Natural killer cell treated with Interleukin-12 subunit alpha and Interleukin-12 subunit beta and Interleukin-15 and Interleukin-18, amount 100 ng/mL, for 72 hours (primary cell): ENCODE results near the gene CKLF. TPM values are rescaled to one million over a fixed set of nuclear protein-coding genes. Genes with fewer than 3 reads are reported as not detected.

ENCODE experiments used
- ATAC-seq, 2 donors: fragments of 150-1000 bp; cut with Tn5 transposase in 1 of 2; sonication (Bioruptor Pico), chemical (Tn5 transposase) in 1 of 2; 2 replicates each; pipeline ENCODE4 v1.10.0; 2021
- DNase-seq: peaks from one replicate; pipeline ENCODE4 v3.0.0; 2022; ENCODE audit warnings: low spot score
- H3K27ac Mint-ChIP-seq, 2 donors: 1 replicate in 1 of 2; 2 replicates in 1 of 2; pipeline ENCODE4 v1.8.0; 2022; ENCODE audit warnings: mixed read lengths in 2 of 2, mild to moderate bottlenecking in 1 of 2, moderate library complexity in 1 of 2
- H3K27me3 Mint-ChIP-seq, 2 donors: 1 replicate in 1 of 2; 2 replicates in 1 of 2; pipeline ENCODE4 v1.8.0; 2022; ENCODE audit warnings: mixed read lengths in 2 of 2
- H3K36me3 Mint-ChIP-seq: one replicate; pipeline ENCODE4 v1.8.0; 2022; ENCODE audit warnings: mixed read lengths
- H3K4me1 Mint-ChIP-seq, 2 donors: 1 replicate in 1 of 2; 2 replicates in 1 of 2; pipeline ENCODE4 v1.8.0; 2022; ENCODE audit warnings: low read depth in 2 of 2, mixed read lengths in 2 of 2, mild to moderate bottlenecking in 1 of 2
- H3K4me3 Mint-ChIP-seq: one replicate; pipeline ENCODE4 v1.8.0; 2022; ENCODE audit warnings: mixed read lengths
- H3K9me3 Mint-ChIP-seq: 2 replicates; pipeline ENCODE4 v1.8.0; 2022; ENCODE audit warnings: mixed read lengths
- total RNA-seq, 2 donors: library from RNA; stranded (reverse); gene quantifications; one replicate each; pipeline ENCODE4 v1.2.3, GENCODE V29; 2022

Gene CKLF
- total RNA-seq, 2 donors from 2014 or later, result 71.2 to 78.6 TPM

- no peak overlapping the region for H3K4me3 Mint-ChIP-seq
- H3K27ac Mint-ChIP-seq, result no peak overlapping the region
- no peaks in the 10 kb centered on the region for H3K36me3 Mint-ChIP-seq
- H3K4me1 Mint-ChIP-seq, result peaks cover 11 to 19% of the 10 kb centered on the region in 2 donors
- DNase-seq (no peak), ATAC-seq (no peak)
- H3K9me3 Mint-ChIP-seq, result no peaks in the 10 kb centered on the region
- H3K27me3 Mint-ChIP-seq, result no peaks in the 10 kb centered on the region
Measured at GRCh38 chr16:66542396-66542795, 10.0 kb upstream of the CKLF start.

DNA sequence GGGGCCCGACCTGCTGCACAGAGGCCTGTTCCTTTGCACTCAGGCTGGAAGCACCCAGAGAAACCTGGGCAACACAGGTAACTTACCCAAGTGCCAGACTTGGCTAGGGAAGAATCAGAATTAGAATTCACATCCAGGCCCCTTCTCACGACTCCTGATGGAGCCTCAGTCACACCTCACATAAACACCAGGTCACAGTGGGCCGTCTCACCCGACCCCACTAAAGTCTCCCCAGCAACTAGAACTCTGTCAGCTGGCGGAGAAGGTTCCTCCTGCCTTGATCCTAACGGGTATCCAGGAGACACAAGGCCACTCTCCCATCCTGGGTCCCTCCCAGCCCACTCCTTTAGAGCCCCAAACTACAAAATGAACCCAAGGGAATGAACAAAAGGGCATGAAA, 8.8 kb upstream of the CKLF start:
- Mint-ChIP-seq H3K36me3 (no peaks in the 10 kb centered on the region), H3K27me3 (no peaks in the 10 kb centered on the region), H3K4me1 (peaks cover 20 to 27% of the 10 kb centered on the region in 2 donors), H3K9me3 (no peaks in the 10 kb centered on the region), H3K27ac (peak overlapping the region in 1 of 2 donors; percentile 70), H3K4me3 (no peak overlapping the region)
- ATAC-seq (no peak), DNase-seq (no peak)

- Mint-ChIP-seq H3K4me3 (no peak overlapping the region), H3K27ac (peak overlapping the region in 1 of 2 donors; percentile 70), H3K27me3 (no peaks in the 10 kb centered on the region), H3K36me3 (no peaks in the 10 kb centered on the region), H3K9me3 (no peaks in the 10 kb centered on the region), H3K4me1 (peaks cover 26 to 30% of the 10 kb centered on the region in 2 donors)
- ATAC-seq (no peak), DNase-seq (no peak)
Measured at GRCh38 chr16:66544016-66544757, 8.2 kb upstream of the CKLF start.

DNA sequence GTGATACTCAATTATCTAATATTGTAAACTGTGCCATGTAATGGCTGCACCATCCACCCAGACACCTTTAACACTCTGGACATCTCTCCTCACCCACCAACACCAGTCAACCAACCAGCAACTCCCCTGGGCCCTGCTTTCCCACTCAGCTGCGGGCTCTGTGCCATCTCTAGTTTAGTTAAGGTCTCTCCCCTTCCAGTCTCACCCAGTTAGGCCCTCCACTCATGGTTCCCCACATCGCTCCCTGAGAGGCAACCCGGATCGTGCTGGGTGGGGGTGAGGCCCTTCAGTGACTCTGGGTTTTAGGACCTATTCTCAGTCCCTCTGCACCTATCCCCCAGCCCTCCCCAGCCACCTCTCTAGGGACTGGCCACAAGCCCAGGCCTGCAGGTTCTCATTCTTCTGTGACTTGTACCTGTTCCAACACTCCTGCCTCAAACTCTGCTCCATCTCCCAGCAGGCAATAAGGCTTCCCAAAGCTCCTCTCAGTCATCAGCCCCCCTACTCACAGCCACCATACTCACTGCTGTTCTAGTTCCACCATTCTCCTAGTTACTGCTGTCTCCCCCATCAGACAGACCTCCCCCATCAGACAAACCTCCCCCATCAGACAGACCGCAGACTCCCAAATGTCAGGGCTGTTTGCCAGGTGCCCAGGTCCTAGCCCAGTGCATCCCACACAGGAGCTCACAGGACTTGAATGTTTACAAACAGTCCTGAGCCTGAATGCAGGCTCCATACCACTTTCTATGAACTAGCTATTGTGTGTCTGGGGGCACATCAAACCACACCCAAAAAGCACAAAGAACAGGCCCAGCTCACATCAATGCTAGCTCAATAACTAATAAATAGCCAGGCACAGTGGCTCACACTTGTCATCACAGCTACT, 5.0 kb upstream of the CKLF start:
- Mint-ChIP-seq H3K4me3 (no peak overlapping the region), H3K4me1 (peaks cover 35 to 39% of the 10 kb centered on the region in 2 donors), H3K27ac (peak overlapping the region; percentile 85 to 90), H3K27me3 (no peaks in the 10 kb centered on the region), H3K36me3 (no peaks in the 10 kb centered on the region), H3K9me3 (no peaks in the 10 kb centered on the region)
- ATAC-seq, result no peak
- no peak for DNase-seq

DNA sequence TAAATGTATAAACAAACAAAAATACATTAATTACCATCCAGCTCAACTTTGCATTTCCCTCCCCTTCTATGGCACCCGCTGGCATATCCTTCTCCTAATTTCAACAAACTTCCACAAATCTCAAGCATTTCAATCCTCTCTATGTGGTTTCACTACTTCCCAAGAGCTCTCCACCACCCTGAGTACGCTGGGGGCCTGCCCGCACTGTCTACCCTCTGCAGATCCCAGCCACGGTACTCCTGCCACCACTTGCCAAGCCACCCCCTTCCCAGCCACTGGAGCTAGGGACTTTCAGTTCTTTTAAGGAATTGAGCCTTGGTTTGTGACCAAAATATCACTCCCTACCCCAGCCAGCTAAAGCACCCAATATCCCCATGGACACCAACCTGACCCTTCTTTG, 4.3 kb upstream of the CKLF start:
- no peaks in the 10 kb centered on the region for H3K27me3 Mint-ChIP-seq
- no peak for DNase-seq
- H3K36me3 Mint-ChIP-seq, result peaks cover under 1% of the 10 kb centered on the region
- no peaks in the 10 kb centered on the region for H3K9me3 Mint-ChIP-seq
- ATAC-seq, result no peak
- peak overlapping the region; percentile 18 for H3K4me3 Mint-ChIP-seq
- peaks cover 39 to 44% of the 10 kb centered on the region in 2 donors for H3K4me1 Mint-ChIP-seq
- H3K27ac Mint-ChIP-seq, result peak overlapping the region; percentile 85 to 90

DNA sequence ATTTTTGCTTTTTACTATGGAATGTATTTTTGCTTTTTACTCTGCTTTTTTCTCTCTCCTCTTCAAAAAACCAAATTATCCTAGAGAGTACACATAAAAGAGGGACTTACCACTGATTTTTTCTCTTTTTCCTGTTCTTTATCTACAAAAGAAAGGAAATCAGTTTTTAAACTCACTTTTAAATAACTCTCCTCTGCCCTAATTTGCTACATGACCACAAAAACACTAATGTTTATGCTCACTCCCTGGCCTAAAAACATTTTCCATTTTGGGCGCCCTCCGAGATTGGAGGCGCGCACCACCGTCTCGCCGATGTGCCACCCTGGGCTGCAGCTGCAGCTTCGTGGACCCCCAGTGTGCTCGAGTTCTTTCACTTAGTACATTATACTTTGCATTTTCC, 3.5 kb upstream of the CKLF start:
- Mint-ChIP-seq H3K27ac (peak overlapping the region; percentile 85 to 90), H3K36me3 (peaks cover 8% of the 10 kb centered on the region), H3K4me1 (peaks cover 47 to 52% of the 10 kb centered on the region in 2 donors), H3K9me3 (no peaks in the 10 kb centered on the region), H3K27me3 (no peaks in the 10 kb centered on the region), H3K4me3 (peak overlapping the region; percentile 66)
- no peak for DNase-seq
- no peak for ATAC-seq

- peak within 1 kb of the TSS; percentile 96 to 97 for H3K27ac Mint-ChIP-seq
- no peaks in the 10 kb centered on the region for H3K27me3 Mint-ChIP-seq
- peak within 1 kb of the TSS; percentile 81 for H3K4me3 Mint-ChIP-seq
- peaks cover 15% of the 10 kb centered on the region for H3K36me3 Mint-ChIP-seq
- no peaks in the 10 kb centered on the region for H3K9me3 Mint-ChIP-seq
- H3K4me1 Mint-ChIP-seq, result peaks cover 54 to 58% of the 10 kb centered on the region in 2 donors
- ATAC-seq (peak; percentile 60 to 72), DNase-seq (peak; percentile 78)
Measured at GRCh38 chr16:66549284-66550131, 2.9 kb upstream of the CKLF start, which contains the start of gene TK2. TK2 (minus strand) TSS chr16:66550122; CDS start chr16:66550061, 61 bp downstream.

DNA sequence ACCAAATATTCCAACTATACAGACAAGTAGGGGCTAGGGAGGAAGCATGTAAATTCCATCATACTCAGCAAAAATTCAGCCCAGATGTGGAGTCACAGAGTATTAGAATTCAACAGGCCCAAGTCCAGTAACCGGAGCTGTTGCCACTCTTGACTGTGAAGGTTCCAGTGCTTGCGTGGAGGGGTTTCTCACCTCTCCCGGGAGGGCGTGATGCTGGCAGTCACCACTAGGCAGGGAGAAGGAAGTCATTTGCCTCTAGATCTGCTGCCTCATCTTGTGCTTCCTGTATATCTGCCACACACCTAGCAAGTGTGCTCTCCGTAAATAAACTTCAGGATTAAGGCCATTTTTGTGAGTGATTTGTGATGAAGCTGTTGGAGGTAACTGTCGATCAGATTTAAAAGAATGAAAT, 1.0 kb upstream of the CKLF start:
- Mint-ChIP-seq H3K4me3 (peak overlapping the region; percentile 99), H3K36me3 (peaks cover 32% of the 10 kb centered on the region), H3K4me1 (peaks cover 71 to 77% of the 10 kb centered on the region in 2 donors), H3K27ac (peak overlapping the region; percentile 96 to 97), H3K9me3 (no peaks in the 10 kb centered on the region), H3K27me3 (no peaks in the 10 kb centered on the region)
- peak; percentile 73 for DNase-seq
- ATAC-seq, result peak in 1 of 2 donors; percentile 51

GRCh38 chr16:66551788-66552285, 539 bp upstream of the CKLF start:
- Mint-ChIP-seq H3K4me3 (peak overlapping the region; percentile 99), H3K4me1 (peaks cover 71 to 78% of the 10 kb centered on the region in 2 donors)
- ATAC-seq, result no peak

GRCh38 chr16:66553223-66553622, 847 bp downstream of the CKLF start:
- DNase-seq, result no peak
- no peaks in the 10 kb centered on the region for H3K9me3 Mint-ChIP-seq
- no peak for ATAC-seq

More at GRCh38 chr16:66551788-66552285, 539 bp upstream of the CKLF start:
- no peaks in the 10 kb centered on the region for H3K27me3 Mint-ChIP-seq
- no peak for DNase-seq
- H3K27ac Mint-ChIP-seq, result peak overlapping the region; percentile 96 to 97
- peaks cover 32% of the 10 kb centered on the region for H3K36me3 Mint-ChIP-seq
- no peaks in the 10 kb centered on the region for H3K9me3 Mint-ChIP-seq

GRCh38 chr16:66554021-66554420, 1.6 kb downstream of the CKLF start:
- ATAC-seq (no peak), DNase-seq (no peak)
- Mint-ChIP-seq H3K27me3 (no peaks in the 10 kb centered on the region), H3K9me3 (no peaks in the 10 kb centered on the region), H3K4me1 (peaks cover 59 to 74% of the 10 kb centered on the region in 2 donors), H3K36me3 (peaks cover 38% of the 10 kb centered on the region), H3K4me3 (peak overlapping the region; percentile 99), H3K27ac (peak overlapping the region; percentile 96 to 97)

More at GRCh38 chr16:66553223-66553622, 847 bp downstream of the CKLF start:
- Mint-ChIP-seq H3K27ac (peak overlapping the region; percentile 96 to 97), H3K36me3 (peaks cover 38% of the 10 kb centered on the region), H3K4me3 (peak overlapping the region; percentile 99), H3K4me1 (peaks cover 65 to 76% of the 10 kb centered on the region in 2 donors), H3K27me3 (no peaks in the 10 kb centered on the region)

DNA sequence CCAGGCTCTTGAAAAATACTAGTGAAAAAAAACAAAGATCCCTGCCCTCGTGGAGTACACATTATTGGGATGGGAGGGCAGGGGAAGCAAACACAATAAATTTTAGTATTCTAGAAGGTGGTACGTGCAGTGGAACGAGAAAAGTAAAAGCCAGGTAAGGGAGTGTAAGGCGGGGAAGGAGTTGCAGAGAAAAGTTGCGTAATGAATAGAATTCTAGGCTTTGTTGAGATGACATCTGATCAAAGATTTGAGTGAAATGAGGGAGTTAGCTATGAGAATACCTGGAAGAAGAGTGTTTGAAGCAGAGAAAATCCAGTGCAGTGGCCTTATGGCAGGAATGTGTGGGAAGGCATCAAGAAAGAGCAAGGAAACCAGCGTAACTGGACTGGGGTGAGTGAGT, 2.1 kb downstream of the CKLF start:
- DNase-seq (no peak), ATAC-seq (no peak)
- peaks cover 38% of the 10 kb centered on the region for H3K36me3 Mint-ChIP-seq
- H3K9me3 Mint-ChIP-seq, result no peaks in the 10 kb centered on the region
- H3K4me1 Mint-ChIP-seq, result peaks cover 58 to 73% of the 10 kb centered on the region in 2 donors
- no peaks in the 10 kb centered on the region for H3K27me3 Mint-ChIP-seq
- H3K27ac Mint-ChIP-seq, result peak overlapping the region; percentile 96 to 97
- peak overlapping the region; percentile 99 for H3K4me3 Mint-ChIP-seq

- Mint-ChIP-seq H3K4me1 (peaks cover 57 to 81% of the 10 kb centered on the region in 2 donors), H3K4me3 (peak overlapping the region; percentile 46), H3K36me3 (peaks cover 37% of the 10 kb centered on the region), H3K27me3 (no peaks in the 10 kb centered on the region), H3K27ac (peak overlapping the region; percentile 59 to 67), H3K9me3 (no peaks in the 10 kb centered on the region)
- ATAC-seq, result no peak
- DNase-seq, result no peak
Measured at GRCh38 chr16:66560107-66560506, 7.7 kb downstream of the CKLF start.
